Tibial nerve (tissue), 4 donors: ENCODE data around the gene POU3F3. TPM values are rescaled to one million over a fixed set of nuclear protein-coding genes. Genes with fewer than 3 reads are reported as not detected.

Experiments
- DNase-seq, 2 donors: peaks; one replicate each; pipeline ENCODE4 v3.0.0-alpha.2; 2019; ENCODE audit warnings: low spot score in 2 of 2
- H3K27ac ChIP-seq, 4 donors: fragments of 200-600 bp; sonication (generic) in 3 of 4; one replicate each; pipeline ENCODE4 v1.5.1; 2017 to 2019; ENCODE audit warnings: mild to moderate bottlenecking in 1 of 4
- H3K27me3 ChIP-seq, 2 donors: fragments of 200-600 bp; sonication (generic) in 1 of 2; one replicate each; pipeline versions ENCODE4 v1.5.1 to v1.6.0; 2017 to 2019
- H3K36me3 ChIP-seq, 3 donors: fragments of 200-600 bp; sonication (generic); one replicate each; pipeline ENCODE4 v1.5.1; 2018 to 2019
- H3K4me1 ChIP-seq, 4 donors: fragments of 200-600 bp; sonication (generic) in 3 of 4; one replicate each; pipeline ENCODE4 v1.5.1; 2017 to 2019
- H3K4me3 ChIP-seq, 4 donors: fragments of 200-600 bp; sonication (generic) in 3 of 4; one replicate each; pipeline ENCODE4 v1.5.1; 2017 to 2019; ENCODE audit warnings: mild to moderate bottlenecking in 1 of 4, moderate library complexity in 1 of 4
- H3K9me3 ChIP-seq, 4 donors: fragments of 200-600 bp; sonication (generic) in 3 of 4; one replicate each; pipeline ENCODE4 v1.5.1; 2017 to 2019
- EP300 ChIP-seq, 2 donors: sonication (generic); formaldehyde crosslinking; IDR thresholded peaks; one replicate each; pipeline ENCODE4 v1.6.1; 2017; ENCODE audit warnings: antibody characterized with exemption in 2 of 2, mild to moderate bottlenecking in 1 of 2
- POLR2A ChIP-seq, 2 donors: fragments of 450-650 bp; IDR thresholded peaks; one replicate each; pipeline ENCODE4 v1.6.1; 2017; ENCODE audit warnings: antibody characterized with exemption in 2 of 2, mild to moderate bottlenecking in 2 of 2, moderate library complexity in 2 of 2
- WGBS, 2 donors: methylation state at CpG; one replicate each; pipeline ENCODE4 v1.1.5; 2018; 5-methylcytosine and 5-hydroxymethylcytosine counted together
- total RNA-seq, 4 donors: library from RNA; depleted of rRNA; stranded (reverse); fragments of >200 nt; gene quantifications; one replicate each; pipeline ENCODE4 v1.1.0, GENCODE V29; 2016
- TF ChIP-seq, protein P1 (sequence below), 5 experiments: fragments of 200-600 bp in 3 of 5; fragments of 450-650 bp in 2 of 5; sonication (generic) in 3 of 5; IDR thresholded peaks; one replicate each; pipeline ENCODE4 v1.5.1; 2016 to 2019; ENCODE audit warnings: antibody characterized with exemption in 5 of 5, mild to moderate bottlenecking in 3 of 5, moderate library complexity in 2 of 5

The POU3F3 gene
- total RNA-seq, 4 donors from 2014 or later = not detected

GRCh38 chr2:104872866-104873688, 19.2 kb downstream of the POU3F3 start:
- no peaks in the 10 kb centered on the region for H3K36me3 ChIP-seq
- no peak for DNase-seq
- H3K4me1 ChIP-seq = peaks cover 0 to 22% (median 13%) of the 10 kb centered on the region in 4 donors
- H3K9me3 ChIP-seq = no peaks in the 10 kb centered on the region
- no peak overlapping the region for H3K27ac ChIP-seq
- 1% methylated on average over 46 to 63 of the region's 63 CpGs for WGBS, 2 donors
- H3K27me3 ChIP-seq = peaks cover 0 to 78% of the 10 kb centered on the region in 2 donors
- TF ChIP-seq EP300 (IDR thresholded peaks at IDR 0.05) = no peak
- TF ChIP-seq, protein P1, sequence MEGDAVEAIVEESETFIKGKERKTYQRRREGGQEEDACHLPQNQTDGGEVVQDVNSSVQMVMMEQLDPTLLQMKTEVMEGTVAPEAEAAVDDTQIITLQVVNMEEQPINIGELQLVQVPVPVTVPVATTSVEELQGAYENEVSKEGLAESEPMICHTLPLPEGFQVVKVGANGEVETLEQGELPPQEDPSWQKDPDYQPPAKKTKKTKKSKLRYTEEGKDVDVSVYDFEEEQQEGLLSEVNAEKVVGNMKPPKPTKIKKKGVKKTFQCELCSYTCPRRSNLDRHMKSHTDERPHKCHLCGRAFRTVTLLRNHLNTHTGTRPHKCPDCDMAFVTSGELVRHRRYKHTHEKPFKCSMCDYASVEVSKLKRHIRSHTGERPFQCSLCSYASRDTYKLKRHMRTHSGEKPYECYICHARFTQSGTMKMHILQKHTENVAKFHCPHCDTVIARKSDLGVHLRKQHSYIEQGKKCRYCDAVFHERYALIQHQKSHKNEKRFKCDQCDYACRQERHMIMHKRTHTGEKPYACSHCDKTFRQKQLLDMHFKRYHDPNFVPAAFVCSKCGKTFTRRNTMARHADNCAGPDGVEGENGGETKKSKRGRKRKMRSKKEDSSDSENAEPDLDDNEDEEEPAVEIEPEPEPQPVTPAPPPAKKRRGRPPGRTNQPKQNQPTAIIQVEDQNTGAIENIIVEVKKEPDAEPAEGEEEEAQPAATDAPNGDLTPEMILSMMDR (IDR thresholded peaks at IDR 0.05) = peak; percentile 15 to 41 (median 20)
- no peak for TF ChIP-seq POLR2A (IDR thresholded peaks at IDR 0.05)
- H3K4me3 ChIP-seq = peak overlapping the region; percentile 7 to 57 (median 29)

GRCh38 chr2:104873689-104874054, 19.8 kb downstream of the POU3F3 start:
- no peak for DNase-seq
- H3K4me1 ChIP-seq = peaks cover 0 to 22% (median 13%) of the 10 kb centered on the region in 4 donors
- peak overlapping the region in 1 of 4 donors; percentile 57 for H3K4me3 ChIP-seq
- H3K9me3 ChIP-seq = no peaks in the 10 kb centered on the region
- TF ChIP-seq, protein P1 (IDR thresholded peaks at IDR 0.05) = no peak
- TF ChIP-seq POLR2A (IDR thresholded peaks at IDR 0.05) = no peak
- no peak for TF ChIP-seq EP300 (IDR thresholded peaks at IDR 0.05)
- no peak overlapping the region for H3K27ac ChIP-seq
- H3K36me3 ChIP-seq = no peaks in the 10 kb centered on the region
- WGBS, 2 donors = 25 to 32% methylated on average over 16 to 17 of the region's 17 CpGs
- peaks cover 0 to 78% of the 10 kb centered on the region in 2 donors for H3K27me3 ChIP-seq

- no peaks in the 10 kb centered on the region for H3K36me3 ChIP-seq
- H3K4me3 ChIP-seq = no peak overlapping the region
- DNase-seq = no peak
- H3K4me1 ChIP-seq = peaks cover 0 to 22% (median 13%) of the 10 kb centered on the region in 4 donors
- TF ChIP-seq, protein P1 (IDR thresholded peaks at IDR 0.05) = no peak
- TF ChIP-seq POLR2A (IDR thresholded peaks at IDR 0.05) = no peak
- no peak for TF ChIP-seq EP300 (IDR thresholded peaks at IDR 0.05)
- WGBS, 2 donors = 69 to 70% methylated on average over 6 of the region's 6 CpGs
- H3K27ac ChIP-seq = no peak overlapping the region
- H3K27me3 ChIP-seq = peaks cover 0 to 77% of the 10 kb centered on the region in 2 donors
- H3K9me3 ChIP-seq = no peaks in the 10 kb centered on the region
Measured at GRCh38 chr2:104874230-104874629, 20.3 kb downstream of the POU3F3 start.

GRCh38 chr2:104875262-104875661, 21.3 kb downstream of the POU3F3 start:
- H3K27ac ChIP-seq = no peak overlapping the region
- WGBS, 2 donors = 56 to 68% methylated on average over 1 of the region's 1 CpG
- TF ChIP-seq POLR2A (IDR thresholded peaks at IDR 0.05) (no peak), EP300 (IDR thresholded peaks at IDR 0.05) (no peak)
- TF ChIP-seq, protein P1 (IDR thresholded peaks at IDR 0.05) = no peak
- H3K9me3 ChIP-seq = no peaks in the 10 kb centered on the region
- no peaks in the 10 kb centered on the region for H3K36me3 ChIP-seq
- peaks cover 0 to 70% of the 10 kb centered on the region in 2 donors for H3K27me3 ChIP-seq
- H3K4me3 ChIP-seq = no peak overlapping the region
- peaks cover 0 to 22% (median 13%) of the 10 kb centered on the region in 4 donors for H3K4me1 ChIP-seq
- DNase-seq = no peak
